Adipocyte (in vitro differentiated cells): ENCODE results near the gene GPR137.

Experiments
- DNase-seq: peaks from one replicate; pipeline ENCODE4 v3.0.0-alpha.2; 2015; ENCODE audit warnings: low read depth
- H3K27me3 ChIP-seq: replicated peaks from 2 replicates; pipeline ENCODE4 v1.7.0; 2013; ENCODE audit warnings: mild to moderate bottlenecking, low read length, moderate library complexity; ENCODE audit not compliant: control insufficient read depth, insufficient read depth
- H3K36me3 ChIP-seq: 2 replicates; pipeline ENCODE4 v1.7.0; 2013; ENCODE audit warnings: low read length, mild to moderate bottlenecking, moderate library complexity; ENCODE audit not compliant: control insufficient read depth, insufficient read depth, severe bottlenecking
- H3K4me1 ChIP-seq: 2 replicates; pipeline ENCODE4 v1.7.0; 2013; ENCODE audit warnings: mild to moderate bottlenecking, low read length, moderate library complexity; ENCODE audit not compliant: control insufficient read depth, insufficient read depth
- H3K4me3 ChIP-seq: 2 replicates; pipeline ENCODE4 v1.7.0; 2013; ENCODE audit warnings: mild to moderate bottlenecking, low read length, moderate library complexity
- H3K9ac ChIP-seq: 2 replicates; pipeline ENCODE4 v1.7.0; 2013; ENCODE audit warnings: mild to moderate bottlenecking, low read length, moderate library complexity
- H3K9me3 ChIP-seq: 2 replicates; pipeline ENCODE4 v1.7.0; 2013; ENCODE audit warnings: mild to moderate bottlenecking, low read length, moderate library complexity; ENCODE audit not compliant: control insufficient read depth

Gene GPR137

DNA sequence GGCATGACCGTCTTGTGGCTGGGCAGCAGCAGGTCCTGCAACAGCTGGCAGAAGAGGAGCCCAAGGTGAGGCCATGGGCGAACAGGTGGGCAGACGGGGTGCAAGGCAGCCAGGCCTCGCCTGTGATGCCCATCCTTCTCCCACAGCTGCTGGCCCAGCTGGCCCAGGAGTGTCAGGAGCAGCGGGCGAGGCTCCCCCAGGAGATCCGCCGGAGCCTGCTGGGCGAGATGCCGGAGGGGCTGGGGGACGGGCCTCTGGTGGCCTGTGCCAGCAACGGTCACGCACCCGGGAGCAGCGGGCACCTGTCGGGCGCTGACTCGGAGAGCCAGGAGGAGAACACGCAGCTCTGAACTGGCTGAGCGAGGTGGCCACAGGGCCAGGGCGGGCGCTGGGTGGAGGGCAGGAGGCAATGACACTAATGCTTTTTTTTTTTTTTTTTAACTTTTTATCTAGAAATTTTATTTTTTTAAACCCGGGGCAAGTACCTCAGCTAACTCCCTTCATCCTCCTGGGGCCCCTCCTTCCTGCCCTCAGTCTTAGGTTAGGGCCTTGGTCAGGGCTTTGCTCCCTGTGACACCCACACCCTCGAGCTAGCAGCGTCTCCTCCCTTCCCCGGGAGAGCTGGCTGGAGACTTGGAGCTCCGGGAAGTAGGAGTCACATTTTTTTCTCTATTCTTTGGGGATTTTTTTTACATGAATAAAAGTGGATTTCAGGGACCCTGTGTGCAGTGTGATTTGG, 18.3 kb upstream of the GPR137 start:
- H3K36me3 ChIP-seq = peaks cover 32% of the 10 kb centered on the region
- peak overlapping the region; percentile 99 for H3K9ac ChIP-seq
- H3K27me3 ChIP-seq = no peaks in the 10 kb centered on the region
- no peaks in the 10 kb centered on the region for H3K9me3 ChIP-seq
- no peak for DNase-seq
- no peak overlapping the region for H3K4me3 ChIP-seq
- H3K4me1 ChIP-seq = peaks cover 29% of the 10 kb centered on the region

DNA sequence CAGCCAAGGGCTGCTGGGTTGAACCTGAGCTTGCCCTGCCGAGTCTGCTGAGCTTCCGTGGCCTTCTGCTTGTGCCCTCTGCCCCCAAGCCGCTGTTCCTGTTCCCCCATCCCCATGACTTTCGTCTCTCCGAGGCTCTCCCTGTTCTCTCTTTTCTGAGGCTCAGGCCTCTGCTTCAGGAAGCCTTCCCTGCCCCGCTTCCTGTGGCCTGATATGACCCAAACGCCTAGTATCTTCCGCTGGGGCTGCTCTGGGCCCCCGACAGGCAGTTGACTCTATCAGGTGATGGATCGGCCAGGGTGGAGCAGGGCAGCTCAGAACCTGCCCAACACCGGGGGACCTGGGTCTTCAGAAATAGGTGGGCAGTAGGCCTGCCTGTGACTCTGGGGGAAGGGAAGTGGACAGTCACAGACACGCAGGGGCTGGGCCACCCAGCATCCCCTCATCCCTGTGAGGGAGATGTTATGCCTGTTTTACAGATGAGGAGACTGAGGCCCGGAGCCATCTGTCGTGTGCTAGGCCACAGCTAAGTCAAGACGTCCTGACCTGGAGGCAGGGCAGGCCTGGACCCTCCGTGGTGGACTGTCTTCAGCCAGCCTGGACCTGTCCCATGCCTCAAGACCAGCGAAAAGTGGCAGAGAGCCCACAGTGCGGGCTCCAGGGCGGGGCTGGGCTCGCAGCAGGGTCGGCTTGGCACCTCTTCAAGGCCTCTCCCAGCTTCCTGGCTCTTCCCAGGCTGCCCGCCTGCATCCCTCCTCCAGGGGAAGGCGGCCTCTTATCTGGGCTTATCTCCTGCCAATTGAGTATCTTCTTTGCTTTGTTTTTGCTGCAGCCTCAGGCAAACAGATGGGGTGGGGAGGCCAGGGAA, 17.4 kb upstream of the GPR137 start:
- no peaks in the 10 kb centered on the region for H3K9me3 ChIP-seq
- H3K36me3 ChIP-seq = peaks cover 23% of the 10 kb centered on the region
- H3K9ac ChIP-seq = peak overlapping the region; percentile 99
- no peaks in the 10 kb centered on the region for H3K27me3 ChIP-seq
- H3K4me3 ChIP-seq = peak overlapping the region; percentile 89
- peak; percentile 39 for DNase-seq
- peaks cover 31% of the 10 kb centered on the region for H3K4me1 ChIP-seq

DNA sequence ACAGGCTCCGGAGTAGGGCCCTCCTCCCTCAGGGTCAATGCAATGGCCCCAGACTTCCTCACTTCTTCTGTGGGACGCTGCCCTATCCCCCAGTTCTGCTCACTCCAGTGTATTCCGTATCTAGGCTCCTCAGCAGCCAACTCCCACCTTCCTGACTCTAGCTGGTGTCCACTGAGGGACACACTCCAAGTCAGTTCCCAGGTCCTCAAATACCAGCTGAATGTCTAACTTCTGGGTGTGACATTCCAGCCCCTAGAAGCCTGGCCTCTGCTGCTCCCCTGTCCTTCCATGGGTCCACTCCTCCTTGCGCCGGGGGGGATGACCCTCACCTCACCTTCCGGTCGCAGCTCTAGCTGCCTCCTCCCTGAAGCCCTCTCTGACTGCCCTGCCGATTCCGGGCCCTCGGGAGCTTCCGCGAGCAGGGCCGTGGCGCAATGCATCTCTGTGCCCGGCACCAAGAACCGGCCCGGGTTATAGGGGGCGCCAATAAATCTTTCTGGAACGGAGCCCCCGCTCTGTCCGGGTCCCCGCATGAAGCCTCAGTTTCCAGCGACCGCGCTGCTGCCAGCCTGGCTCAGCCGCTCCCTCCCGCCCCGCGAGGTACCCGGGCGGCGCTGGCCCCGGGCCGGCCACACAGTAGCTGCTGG, 16.6 kb upstream of the GPR137 start:
- Histone ChIP-seq H3K36me3 (peaks cover 16% of the 10 kb centered on the region), H3K9me3 (no peaks in the 10 kb centered on the region), H3K9ac (peak overlapping the region; percentile 99), H3K4me1 (peaks cover 31% of the 10 kb centered on the region), H3K27me3 (no peaks in the 10 kb centered on the region), H3K4me3 (peak overlapping the region; percentile 89)
- peak; percentile 73 for DNase-seq

- H3K36me3 ChIP-seq = peaks cover 15% of the 10 kb centered on the region
- peak; percentile 100 for DNase-seq
- peak overlapping the region; percentile 99 for H3K9ac ChIP-seq
- no peaks in the 10 kb centered on the region for H3K27me3 ChIP-seq
- peak overlapping the region; percentile 97 for H3K4me3 ChIP-seq
- no peaks in the 10 kb centered on the region for H3K9me3 ChIP-seq
- peaks cover 31% of the 10 kb centered on the region for H3K4me1 ChIP-seq
These were observed 16.0 kb upstream of the GPR137 start for GRCh38 chr11:64269540-64270220.

GRCh38 chr11:64275031-64275800, 10.4 kb upstream of the GPR137 start:
- no peak for DNase-seq

GRCh38 chr11:64275841-64276240, 9.8 kb upstream of the GPR137 start:
- Histone ChIP-seq H3K36me3 (peaks cover 18% of the 10 kb centered on the region), H3K9ac (no peak overlapping the region), H3K4me3 (no peak overlapping the region), H3K27me3 (no peaks in the 10 kb centered on the region), H3K4me1 (peaks cover 10% of the 10 kb centered on the region), H3K9me3 (no peaks in the 10 kb centered on the region)
- DNase-seq = no peak

More at GRCh38 chr11:64275031-64275800, 10.4 kb upstream of the GPR137 start:
- no peak overlapping the region for H3K9ac ChIP-seq
- no peaks in the 10 kb centered on the region for H3K9me3 ChIP-seq
- H3K4me3 ChIP-seq = no peak overlapping the region
- no peaks in the 10 kb centered on the region for H3K27me3 ChIP-seq
- H3K36me3 ChIP-seq = peaks cover 18% of the 10 kb centered on the region
- peaks cover 10% of the 10 kb centered on the region for H3K4me1 ChIP-seq

DNA sequence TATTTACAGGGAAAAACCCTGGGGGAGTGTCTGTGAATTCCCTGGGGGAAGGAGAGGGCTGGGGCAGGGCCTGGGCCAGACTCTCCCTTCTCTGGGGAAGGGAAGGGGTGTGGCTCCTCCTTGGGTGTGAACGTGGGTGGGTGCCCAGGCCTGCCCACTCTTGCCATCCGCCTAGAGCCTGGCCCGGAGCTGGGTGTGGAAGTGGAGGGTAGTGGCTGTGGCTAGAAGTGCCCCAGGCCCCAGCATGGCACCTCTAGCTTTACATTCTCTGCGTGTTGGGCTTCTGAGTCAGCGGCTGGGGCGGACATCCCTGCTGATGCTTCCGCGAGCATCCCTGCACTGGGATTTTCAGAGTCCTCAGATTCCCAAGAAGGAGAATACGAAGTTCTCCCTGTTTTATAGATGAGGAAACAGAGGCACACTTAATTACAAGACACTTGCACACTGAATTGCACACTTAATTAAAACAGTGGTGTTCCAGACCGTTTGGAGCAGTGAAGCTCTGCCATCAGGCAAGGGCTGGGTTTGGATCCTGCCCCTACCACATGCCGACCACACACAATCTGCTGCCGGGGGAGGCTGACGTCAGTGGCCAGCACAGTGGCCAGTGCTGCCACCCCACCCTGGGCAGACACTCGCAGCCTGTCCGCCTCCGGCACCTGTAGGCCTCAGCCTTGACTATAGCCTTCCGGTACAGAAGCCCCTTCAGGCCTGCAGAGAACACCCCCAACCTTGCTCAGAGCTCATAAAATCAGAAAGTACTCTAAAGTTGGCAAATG, 8.8 kb upstream of the GPR137 start:
- H3K27me3 ChIP-seq = no peaks in the 10 kb centered on the region
- H3K9me3 ChIP-seq = no peaks in the 10 kb centered on the region
- H3K4me3 ChIP-seq = no peak overlapping the region
- no peak overlapping the region for H3K9ac ChIP-seq
- peaks cover 18% of the 10 kb centered on the region for H3K36me3 ChIP-seq
- DNase-seq = no peak
- peaks cover 7% of the 10 kb centered on the region for H3K4me1 ChIP-seq

DNA sequence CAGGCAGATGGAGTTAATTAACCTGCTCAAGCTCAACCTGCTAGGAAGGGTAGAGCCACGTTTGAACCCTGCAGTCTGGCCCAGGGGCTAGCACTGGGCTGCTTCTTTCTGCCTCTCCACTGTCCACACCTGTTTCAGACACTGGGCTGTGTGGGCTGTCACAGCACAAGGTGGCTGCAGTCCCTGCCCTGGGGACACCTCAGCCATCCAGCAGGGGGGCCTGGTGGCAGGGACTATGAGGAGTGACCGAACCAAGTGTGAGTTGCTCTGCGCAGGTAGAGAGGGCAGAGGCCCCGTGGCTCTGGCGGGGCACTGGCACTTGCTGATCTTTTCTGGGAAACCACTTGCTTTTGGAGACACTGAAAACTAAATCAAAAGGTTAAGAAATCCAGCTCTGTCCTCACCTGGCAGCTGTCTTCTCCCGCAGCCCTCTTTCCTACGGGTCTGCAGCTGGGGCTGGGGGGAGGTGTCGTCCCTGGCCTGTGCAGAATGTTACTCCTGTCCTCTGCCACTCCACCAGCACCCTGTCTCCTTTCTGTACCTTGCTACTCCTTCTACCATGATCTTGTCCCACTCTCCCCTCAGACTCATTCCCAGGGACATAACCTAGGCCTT, 7.0 kb upstream of the GPR137 start:
- Histone ChIP-seq H3K27me3 (no peaks in the 10 kb centered on the region), H3K36me3 (peaks cover 22% of the 10 kb centered on the region), H3K9me3 (no peaks in the 10 kb centered on the region), H3K9ac (no peak overlapping the region), H3K4me1 (peaks cover 1% of the 10 kb centered on the region), H3K4me3 (no peak overlapping the region)
- no peak for DNase-seq

DNA sequence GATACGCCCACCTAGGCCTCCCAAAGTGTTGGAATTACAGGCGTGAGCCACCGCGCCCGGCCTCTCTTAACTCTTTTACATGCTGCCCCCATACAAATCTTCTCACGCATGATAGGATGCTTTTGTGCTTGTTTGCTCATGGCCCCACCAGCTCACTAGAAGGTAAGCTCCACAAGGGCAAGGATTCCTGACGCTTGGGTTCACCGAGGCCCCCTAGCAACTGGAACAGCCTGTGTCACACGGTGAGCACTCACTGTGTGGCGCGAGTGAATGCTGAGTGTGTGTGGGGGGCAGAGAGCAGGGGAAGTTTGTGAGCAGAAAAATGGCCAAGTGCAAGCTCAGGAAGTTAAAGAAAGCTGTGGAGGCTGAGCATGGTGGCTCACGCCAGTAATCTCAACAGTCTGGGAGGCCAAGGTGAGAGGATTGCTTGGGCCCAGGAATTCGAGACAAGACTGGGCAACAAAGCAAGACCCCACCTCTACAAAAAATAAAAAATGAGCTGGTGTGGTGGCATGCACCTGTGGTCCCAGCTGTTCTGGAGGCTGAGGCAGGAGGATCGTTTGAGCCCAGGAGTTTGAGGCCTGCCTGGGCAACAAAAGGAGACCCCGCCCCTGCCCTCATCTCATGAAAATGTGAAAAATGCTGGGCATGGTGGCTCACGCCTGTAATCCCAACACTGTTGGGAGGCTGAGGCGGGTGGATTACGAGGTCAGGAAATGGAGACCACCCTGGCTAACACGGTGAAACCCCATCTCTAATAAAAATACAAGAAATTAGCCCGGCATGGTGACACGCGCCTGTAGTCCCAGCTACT, 3.5 kb upstream of the GPR137 start:
- H3K9ac ChIP-seq = no peak overlapping the region
- no peak for DNase-seq
- H3K27me3 ChIP-seq = no peaks in the 10 kb centered on the region
- no peak overlapping the region for H3K4me3 ChIP-seq
- peaks cover 16% of the 10 kb centered on the region for H3K4me1 ChIP-seq
- peaks cover 10% of the 10 kb centered on the region for H3K36me3 ChIP-seq
- no peaks in the 10 kb centered on the region for H3K9me3 ChIP-seq
